AG04450 (cell line): ENCODE data around the gene CST6. TPM values are rescaled to one million over a fixed set of nuclear protein-coding genes. Genes with fewer than 3 reads are reported as not detected.

ENCODE experiments used
- CTCF ChIA-PET: fragments of 300-600, 350-600 bp; formaldehyde crosslinking; extraction: SDS; loops from one replicate; lab custom pipeline; 2022; ENCODE audit warnings: antibody characterized with exemption, inconsistent platforms; lab: Charles Lee
- POLR2A ChIA-PET: fragments of 350-600 bp; formaldehyde crosslinking; extraction: SDS; loops from one replicate; lab custom pipeline; 2021; ENCODE audit warnings: antibody characterized with exemption, inconsistent platforms; lab: Yijun Ruan, JAX
- DNase-seq: peaks from one replicate; pipeline ENCODE4 v3.0.0-alpha.2; 2011; ENCODE audit warnings: low read depth, low spot score
- H3K27ac ChIP-seq: one replicate; pipeline ENCODE4 v1.5.1; 2012; ENCODE audit warnings: low read depth, low read length, control low read depth
- H3K27me3 ChIP-seq: one replicate; pipeline ENCODE4 v1.6.0; 2012; ENCODE audit warnings: low read length; ENCODE audit not compliant: control insufficient read depth, insufficient read depth
- H3K4me3 ChIP-seq: 2 replicates; pipeline ENCODE4 v1.5.1; 2011; ENCODE audit warnings: mild to moderate bottlenecking, low read depth, low read length, control low read depth
- H3K9me3 ChIP-seq: 2 replicates; pipeline ENCODE4 v1.5.1; 2012; ENCODE audit warnings: low read length; ENCODE audit not compliant: control insufficient read depth, insufficient read depth
- polyA minus RNA-seq: library from RNA; depleted of rRNA, polyadenylated mRNA; stranded (reverse); fragments of >200 nt; gene quantifications from 2 replicates; pipeline ENCODE4 v1.2.3, GENCODE V29; 2011; rRNA and poly(A)+ RNA removed
- polyA plus RNA-seq: library from polyadenylated mRNA; depleted of rRNA; stranded (reverse); fragments of >200 nt; gene quantifications from 2 replicates; pipeline ENCODE4 v1.2.3, GENCODE V29; 2011; rRNA removed
- TF ChIP-seq, protein P1 (sequence below): IDR thresholded peaks from 2 replicates; pipeline ENCODE4 v1.5.1; 2011; ENCODE audit warnings: low read depth, low read length, control low read depth, inconsistent platforms

CST6 gene, protein sequence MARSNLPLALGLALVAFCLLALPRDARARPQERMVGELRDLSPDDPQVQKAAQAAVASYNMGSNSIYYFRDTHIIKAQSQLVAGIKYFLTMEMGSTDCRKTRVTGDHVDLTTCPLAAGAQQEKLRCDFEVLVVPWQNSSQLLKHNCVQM
- 0.69 and 1.0 TPM in 2 replicates for polyA plus RNA-seq
- polyA minus RNA-seq = 0.55 TPM in 1 of 2 replicates, not detected in the other

DNA sequence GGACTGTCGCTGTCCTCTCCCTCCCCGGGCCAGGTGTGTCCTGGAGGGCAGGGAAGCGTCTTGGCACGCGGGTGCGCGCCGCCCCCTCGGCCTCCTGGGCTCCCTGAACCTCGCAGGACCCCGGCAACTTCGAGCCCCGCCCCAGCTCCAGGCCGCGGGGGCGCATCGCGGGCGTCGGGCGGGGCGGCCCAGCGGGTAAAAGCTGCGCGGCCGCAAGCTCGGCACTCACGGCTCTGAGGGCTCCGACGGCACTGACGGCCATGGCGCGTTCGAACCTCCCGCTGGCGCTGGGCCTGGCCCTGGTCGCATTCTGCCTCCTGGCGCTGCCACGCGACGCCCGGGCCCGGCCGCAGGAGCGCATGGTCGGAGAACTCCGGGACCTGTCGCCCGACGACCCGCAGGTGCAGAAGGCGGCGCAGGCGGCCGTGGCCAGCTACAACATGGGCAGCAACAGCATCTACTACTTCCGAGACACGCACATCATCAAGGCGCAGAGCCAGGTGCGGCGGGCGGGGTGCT, at the start of gene CST6:
Gene CST6 (plus strand): TSS at position 224 of the 519 bp plus-strand sequence. CDS start 37 bp downstream, at position 261.
- H3K27ac ChIP-seq = no peak within 1 kb of the TSS
- H3K9me3 ChIP-seq = no peaks in the 10 kb centered on the region; the same call in 1 of the 2 replicates
- ChIA-PET CTCF (interaction anchor here (1.4 to 3.2 kb wide), 2 partner anchors 11 to 34 kb away, joined by 3 to 16 read pairs; no protein-coding TSS in a partner anchor), POLR2A (interaction anchor here (0.6 kb wide), 1 partner anchor 41 kb away, joined by 4 read pairs; no protein-coding TSS in a partner anchor)
- H3K27me3 ChIP-seq = peaks cover 3% of the 10 kb centered on the region
- no peak within 1 kb of the TSS for H3K4me3 ChIP-seq
- TF ChIP-seq, protein P1, sequence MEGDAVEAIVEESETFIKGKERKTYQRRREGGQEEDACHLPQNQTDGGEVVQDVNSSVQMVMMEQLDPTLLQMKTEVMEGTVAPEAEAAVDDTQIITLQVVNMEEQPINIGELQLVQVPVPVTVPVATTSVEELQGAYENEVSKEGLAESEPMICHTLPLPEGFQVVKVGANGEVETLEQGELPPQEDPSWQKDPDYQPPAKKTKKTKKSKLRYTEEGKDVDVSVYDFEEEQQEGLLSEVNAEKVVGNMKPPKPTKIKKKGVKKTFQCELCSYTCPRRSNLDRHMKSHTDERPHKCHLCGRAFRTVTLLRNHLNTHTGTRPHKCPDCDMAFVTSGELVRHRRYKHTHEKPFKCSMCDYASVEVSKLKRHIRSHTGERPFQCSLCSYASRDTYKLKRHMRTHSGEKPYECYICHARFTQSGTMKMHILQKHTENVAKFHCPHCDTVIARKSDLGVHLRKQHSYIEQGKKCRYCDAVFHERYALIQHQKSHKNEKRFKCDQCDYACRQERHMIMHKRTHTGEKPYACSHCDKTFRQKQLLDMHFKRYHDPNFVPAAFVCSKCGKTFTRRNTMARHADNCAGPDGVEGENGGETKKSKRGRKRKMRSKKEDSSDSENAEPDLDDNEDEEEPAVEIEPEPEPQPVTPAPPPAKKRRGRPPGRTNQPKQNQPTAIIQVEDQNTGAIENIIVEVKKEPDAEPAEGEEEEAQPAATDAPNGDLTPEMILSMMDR = no peak
- no peak for DNase-seq

DNA sequence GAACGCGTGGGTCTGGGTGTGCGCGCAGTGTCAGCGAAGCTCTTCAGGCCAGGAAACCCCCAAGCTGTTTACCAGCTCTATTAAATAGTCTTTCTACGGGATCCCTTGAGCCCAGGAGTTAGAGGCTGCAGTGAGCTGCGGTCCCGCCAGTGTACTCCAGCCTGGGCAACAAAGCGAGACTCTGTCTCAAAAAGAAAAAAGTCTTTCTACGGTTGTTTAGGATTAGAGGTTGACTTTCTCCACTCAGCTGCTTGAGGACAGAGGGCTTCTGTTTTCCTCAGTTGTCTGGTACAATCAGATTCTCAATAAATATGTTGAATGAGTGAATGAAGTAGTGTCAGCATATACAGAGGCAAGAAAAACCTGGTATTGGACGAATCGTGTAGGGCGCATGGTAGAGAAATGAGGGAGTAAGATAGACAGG, 49.7 kb upstream of the CST6 start:
- Histone ChIP-seq H3K27ac (peak overlapping the region; percentile 21), H3K27me3 (no peaks in the 10 kb centered on the region), H3K9me3 (no peaks in the 10 kb centered on the region; the same call in 1 of the 2 replicates), H3K4me3 (peak overlapping the region; percentile 89)
- CTCF ChIA-PET = interaction anchor here (0.6 to 3.1 kb wide), 2 partner anchors 74 to 298 kb away, joined by 4 to 21 read pairs; partner anchors contain the start of gene FIBP
- TF ChIP-seq, protein P1 = no peak
- POLR2A ChIA-PET = interaction anchor here (1.1 to 1.6 kb wide), 3 partner anchors 9 to 47 kb away, joined by 4 to 5 read pairs (median 5); partner anchors contain the start of genes BANF1 and EIF1AD
- DNase-seq = no peak

DNA sequence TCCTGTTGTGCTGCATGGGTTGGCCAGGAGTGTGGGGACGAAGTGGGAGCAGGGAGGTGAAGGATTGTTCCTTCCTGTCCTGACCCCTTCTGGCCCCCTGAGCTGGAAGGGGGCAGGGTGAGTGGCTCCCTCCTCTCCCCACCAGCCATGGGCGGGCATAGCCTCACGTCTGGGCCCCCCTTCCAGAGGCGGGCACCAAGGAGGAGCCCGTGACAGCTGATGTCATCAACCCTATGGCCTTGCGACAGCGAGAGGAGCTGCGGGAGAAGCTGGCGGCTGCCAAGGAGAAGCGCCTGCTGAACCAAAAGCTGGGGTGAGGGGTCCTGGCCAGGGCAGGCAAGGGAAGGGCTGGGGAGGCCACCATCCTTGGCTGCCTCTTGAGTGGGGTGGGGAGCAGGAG, 46.9 kb upstream of the CST6 start:
- CTCF ChIA-PET = no interaction called here
- H3K4me3 ChIP-seq = no peak overlapping the region
- H3K9me3 ChIP-seq = no peaks in the 10 kb centered on the region; the same call in 1 of the 2 replicates
- no peaks in the 10 kb centered on the region for H3K27me3 ChIP-seq
- TF ChIP-seq, protein P1 = no peak
- DNase-seq = no peak
- POLR2A ChIA-PET = no interaction called here
- H3K27ac ChIP-seq = no peak overlapping the region

DNA sequence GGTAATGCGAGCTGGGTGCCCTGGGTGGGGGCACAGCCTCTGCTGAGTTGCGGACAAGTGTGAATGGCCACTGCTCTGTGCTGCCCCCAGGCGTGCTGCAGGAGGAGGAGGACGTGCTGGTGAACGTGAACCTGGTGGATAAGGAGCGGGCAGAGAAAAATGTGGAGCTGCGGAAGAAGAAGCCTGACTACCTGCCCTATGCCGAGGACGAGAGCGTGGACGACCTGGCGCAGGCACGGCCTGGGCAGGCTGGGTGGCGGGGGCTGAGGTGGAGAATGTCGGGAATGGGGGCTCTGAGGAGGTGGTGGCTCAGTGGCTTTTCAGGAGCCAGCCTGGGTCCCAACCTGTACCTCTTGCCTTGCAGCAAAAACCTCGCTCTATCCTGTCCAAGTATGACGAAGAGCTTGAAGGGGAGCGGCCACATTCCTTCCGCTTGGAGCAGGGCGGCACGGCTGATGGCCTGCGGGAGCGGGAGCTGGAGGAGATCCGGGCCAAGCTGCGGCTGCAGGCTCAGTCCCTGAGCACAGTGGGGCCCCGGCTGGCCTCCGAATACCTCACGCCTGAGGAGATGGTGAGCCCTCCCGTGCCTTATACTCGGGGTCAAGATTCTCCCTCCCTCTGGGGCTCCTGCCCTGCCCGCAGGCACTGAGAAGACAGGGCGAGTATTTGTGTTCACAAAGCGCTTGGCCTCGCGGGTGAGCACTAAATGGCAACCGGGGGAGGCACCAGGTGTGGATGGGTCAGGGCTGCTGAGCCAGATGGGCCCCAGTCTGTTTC, 45.6 kb upstream of the CST6 start:
- Histone ChIP-seq H3K4me3 (no peak overlapping the region), H3K27me3 (no peaks in the 10 kb centered on the region), H3K9me3 (no peaks in the 10 kb centered on the region; the same call in 1 of the 2 replicates), H3K27ac (no peak overlapping the region)
- DNase-seq = no peak
- POLR2A ChIA-PET = no interaction called here
- TF ChIP-seq, protein P1 = no peak
- CTCF ChIA-PET = interaction anchor here (0.8 to 1.4 kb wide), 2 partner anchors 26 to 82 kb away, joined by 3 read pairs; no protein-coding TSS in a partner anchor
